ENCODE results near the gene WDR48.

DNA sequence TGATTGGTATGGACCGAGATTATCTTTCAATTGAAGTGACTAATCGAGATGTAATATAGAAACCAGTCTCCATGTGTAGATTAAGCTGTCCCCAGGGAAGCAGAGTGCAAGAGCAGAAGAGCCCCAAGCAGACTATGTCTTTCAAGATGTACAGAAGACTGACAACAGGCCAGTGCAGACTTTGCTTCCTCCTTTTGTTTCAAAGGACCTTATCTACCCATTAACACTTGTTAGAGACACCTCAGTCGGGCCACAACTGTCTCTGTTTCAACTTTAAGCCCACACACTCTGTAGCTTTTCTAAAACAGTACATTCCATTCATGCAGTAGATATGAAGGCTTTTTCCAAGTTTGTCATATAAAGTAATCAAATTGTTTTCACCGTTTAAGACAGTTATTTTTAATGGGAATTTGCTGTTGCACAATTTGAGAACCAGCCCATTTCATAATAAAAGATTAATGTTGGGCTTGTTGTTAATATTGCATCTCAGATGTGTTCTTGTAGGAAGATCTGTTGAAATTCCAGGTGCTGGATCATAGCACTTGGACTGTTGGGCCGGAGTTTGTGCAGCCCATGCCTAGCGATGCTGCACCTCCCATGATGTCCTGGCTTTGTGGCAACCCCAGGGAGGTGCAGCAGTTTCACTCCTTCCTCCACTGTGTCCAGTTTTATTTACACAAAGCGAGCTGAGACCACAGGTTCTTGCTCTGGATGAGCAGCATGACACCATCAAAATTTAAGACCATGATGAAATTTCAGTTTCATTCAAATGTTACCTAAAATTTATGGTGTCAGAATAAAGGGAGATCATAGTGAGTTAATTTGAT is 43.2 kb downstream of the WDR48 start:
- TF ChIP-seq, protein P1, sequence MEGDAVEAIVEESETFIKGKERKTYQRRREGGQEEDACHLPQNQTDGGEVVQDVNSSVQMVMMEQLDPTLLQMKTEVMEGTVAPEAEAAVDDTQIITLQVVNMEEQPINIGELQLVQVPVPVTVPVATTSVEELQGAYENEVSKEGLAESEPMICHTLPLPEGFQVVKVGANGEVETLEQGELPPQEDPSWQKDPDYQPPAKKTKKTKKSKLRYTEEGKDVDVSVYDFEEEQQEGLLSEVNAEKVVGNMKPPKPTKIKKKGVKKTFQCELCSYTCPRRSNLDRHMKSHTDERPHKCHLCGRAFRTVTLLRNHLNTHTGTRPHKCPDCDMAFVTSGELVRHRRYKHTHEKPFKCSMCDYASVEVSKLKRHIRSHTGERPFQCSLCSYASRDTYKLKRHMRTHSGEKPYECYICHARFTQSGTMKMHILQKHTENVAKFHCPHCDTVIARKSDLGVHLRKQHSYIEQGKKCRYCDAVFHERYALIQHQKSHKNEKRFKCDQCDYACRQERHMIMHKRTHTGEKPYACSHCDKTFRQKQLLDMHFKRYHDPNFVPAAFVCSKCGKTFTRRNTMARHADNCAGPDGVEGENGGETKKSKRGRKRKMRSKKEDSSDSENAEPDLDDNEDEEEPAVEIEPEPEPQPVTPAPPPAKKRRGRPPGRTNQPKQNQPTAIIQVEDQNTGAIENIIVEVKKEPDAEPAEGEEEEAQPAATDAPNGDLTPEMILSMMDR (IDR thresholded peaks at IDR 0.05) = no peak
- TF ChIP-seq POLR2AphosphoS5 (IDR thresholded peaks at IDR 0.05) = no peak
- no peak for TF ChIP-seq POLR2A (IDR thresholded peaks at IDR 0.05)
